K562 (cell line): ENCODE data around the gene SLC26A1. TPM values are rescaled to one million over a fixed set of nuclear protein-coding genes. Genes with fewer than 3 reads are reported as not detected.

ENCODE experiments used
- ATAC-seq: fragments of 200-7000 bp; cut with Tn5 transposase; 3 replicates; pipeline ENCODE4 v1.9.1; 2020; ENCODE audit warnings: moderate library complexity
- BruUV-seq: library from RNA; stranded (reverse); fragments of 400-500 nt; replicated peaks from 2 replicates; lab custom pipeline; 2021; lab: Mats Ljungman, UMichigan
- CTCF ChIA-PET: fragments of 300-600 bp; formaldehyde crosslinking; extraction: SDS; loops from one replicate; lab custom pipeline; 2021; ENCODE audit warnings: low intra/inter-chr PET ratio; lab: Yijun Ruan, JAX
- POLR2A ChIA-PET: fragments of 300-600, 350-650 bp; sonication (Branson Sonifier 250); formaldehyde crosslinking; extraction: SDS; loops from one replicate; lab custom pipeline; 2021; ENCODE audit warnings: antibody characterized with exemption, inconsistent platforms; lab: Yijun Ruan, JAX
- DNase-seq, 4 experiments: peaks; one replicate each; pipeline versions ENCODE4 v3.0.0 to v3.0.0-alpha.2; 2011 to 2018; ENCODE audit warnings: low spot score in 3 of 4, mixed read lengths in 3 of 4; ENCODE audit errors: extremely low read depth in 1 of 4
- FAIRE-seq: peaks from 2 replicates; lab custom pipeline; 2011; peaks lifted over from hg19 to GRCh38; lab: Jason Lieb, UNC
- H2AFZ ChIP-seq: 2 replicates; pipeline ENCODE4 v1.6.0; 2011; ENCODE audit warnings: low read depth, low read length, control low read depth, inconsistent platforms
- H3K27ac ChIP-seq: fragments of 200-600 bp; 3 replicates; pipeline ENCODE4 v1.8.0; 2011; ENCODE audit warnings: low read depth, mild to moderate bottlenecking, control low read depth, inconsistent platforms, low read length, moderate library complexity, mixed read lengths; ENCODE audit errors: extremely low read depth
- H3K27me3 ChIP-seq, 2 experiments: fragments of 300-600 bp in 1 of 2; 2 replicates in 1 of 2; 3 replicates in 1 of 2; pipeline versions ENCODE4 v1.6.0 to v1.8.0; 2011; ENCODE audit warnings: inconsistent platforms in 2 of 2, low read length in 2 of 2, mild to moderate bottlenecking in 1 of 2, mixed read lengths in 1 of 2, moderate library complexity in 1 of 2; ENCODE audit not compliant: control insufficient read depth in 2 of 2, insufficient read depth in 2 of 2
- H3K36me3 ChIP-seq: fragments of 300-600 bp; 3 replicates; pipeline ENCODE4 v1.8.0; 2011; ENCODE audit warnings: mild to moderate bottlenecking, low read length, inconsistent platforms; ENCODE audit not compliant: control insufficient read depth, insufficient read depth
- H3K4me1 ChIP-seq, 2 experiments: fragments of 200-600 bp in 1 of 2; replicated peaks in 1 of 2; 2 replicates in 1 of 2; 3 replicates in 1 of 2; pipeline versions ENCODE4 v1.5.1 to v1.8.0; 2011; ENCODE audit warnings: inconsistent platforms in 2 of 2, low read length in 2 of 2, mild to moderate bottlenecking in 1 of 2, mixed read lengths in 1 of 2, moderate library complexity in 1 of 2; ENCODE audit not compliant: control insufficient read depth in 2 of 2, insufficient read depth in 2 of 2
- H3K4me2 ChIP-seq: 2 replicates; pipeline ENCODE4 v1.6.1; 2011; ENCODE audit warnings: low read length, control low read depth, inconsistent platforms, mixed read lengths; ENCODE audit not compliant: insufficient read depth
- H3K4me3 ChIP-seq: fragments of 200-600 bp; sonication (generic), shearing (Covaris generic); 2 replicates; pipeline ENCODE4 v1.5.1; 2016; ENCODE audit warnings: control low read depth, inconsistent platforms
- H3K79me2 ChIP-seq: fragments of 200-600 bp; 3 replicates; pipeline ENCODE4 v1.8.0; 2011; ENCODE audit warnings: low read length, inconsistent platforms; ENCODE audit not compliant: control insufficient read depth, insufficient read depth
- H3K9ac ChIP-seq, 2 experiments: 2 replicates each; pipeline versions ENCODE4 v1.6.0 to v1.6.1; 2011; ENCODE audit warnings: low read depth in 2 of 2, low read length in 2 of 2, control low read depth in 1 of 2, inconsistent platforms in 1 of 2, mild to moderate bottlenecking in 1 of 2, mixed read lengths in 1 of 2; ENCODE audit not compliant: insufficient read depth in 1 of 2
- H3K9me1 ChIP-seq: one replicate; pipeline ENCODE4 v1.6.0; 2011; ENCODE audit warnings: inconsistent platforms, mild to moderate bottlenecking, low read length, moderate library complexity; ENCODE audit not compliant: control insufficient read depth, insufficient read depth
- H3K9me3 ChIP-seq: replicated peaks from 2 replicates; pipeline ENCODE4 v1.5.1; 2011; ENCODE audit warnings: low read depth, low read length, inconsistent platforms; ENCODE audit not compliant: control insufficient read depth, insufficient read depth
- H4K20me1 ChIP-seq: replicated peaks from 2 replicates; pipeline ENCODE4 v1.6.1; 2011; ENCODE audit warnings: low read length, inconsistent platforms, mixed read lengths; ENCODE audit not compliant: control insufficient read depth, insufficient read depth
- CAMTA2 ChIP-seq: fragments of 250-450 bp; sonication (Bioruptor Pico); conservative IDR thresholded peaks from 2 replicates; pipeline ENCODE4 v1.5.1; 2022
- OTX1 ChIP-seq: fragments of 450-650 bp; formaldehyde crosslinking; IDR thresholded peaks from 2 replicates; pipeline ENCODE4 v1.4.0; 2022; ENCODE audit warnings: mild to moderate bottlenecking
- POLR2G ChIP-seq: fragments of 200-400 bp; formaldehyde crosslinking; IDR thresholded peaks from 2 replicates; pipeline ENCODE4 v1.6.1; 2017; ENCODE audit warnings: low read depth, mild to moderate bottlenecking, antibody characterized with exemption, low read length, moderate library complexity
- ZNF41 ChIP-seq: fragments of 250-450 bp; sonication (Bioruptor Pico); conservative IDR thresholded peaks from 2 replicates; pipeline ENCODE4 v1.4.0; 2020; ENCODE audit warnings: mild to moderate bottlenecking
- WGBS: fragments of 100-300 bp; shearing (Covaris generic); methylation state at CpG from one replicate; pipeline ENCODE4 v1.1.6; 2016; ENCODE audit warnings: low coverage, mixed read lengths; ENCODE audit not compliant: insufficient coverage; ENCODE audit errors: missing lambda C conversion rate; 5-methylcytosine and 5-hydroxymethylcytosine counted together
- in situ Hi-C: fragments of 300-500 bp; cut with MboI; formaldehyde crosslinking; loops from 4 replicates; pipeline ENCODE4 v1.15.0; 2018; ENCODE audit warnings: inconsistent platforms, mixed read lengths
- intact Hi-C: fragments of 100-400 bp; cut with micrococcal nuclease; formaldehyde crosslinking; loops from 2 replicates; pipeline ENCODE4 v1.14.2; 2022
- polyA plus RNA-seq, 8 experiments: library from polyadenylated mRNA; depleted of rRNA in 4 of 8; stranded (reverse) in 5 of 8; unstranded in 3 of 8; fragments of >200 nt; fragmentation: Nextera tagmentation in 2 of 8; fragmentation: Illumina TruSeq in 1 of 8; extraction: Ambion mirVana in 2 of 8; extraction: Trizol in 1 of 8; gene quantifications; 2 replicates each; pipeline versions ENCODE4 v1.2.1 to v1.2.3, GENCODE V29; 2011 to 2014; ENCODE audit warnings: inconsistent platforms in 1 of 8, missing spikeins in 1 of 8
- total RNA-seq, 7 experiments: library from RNA; depleted of rRNA in 6 of 7; stranded (reverse); fragments of >200 nt in 6 of 7; fragmentation: Illumina TruSeq in 2 of 7; extraction: Trizol in 2 of 7; gene quantifications; 2 replicates each; pipeline versions ENCODE4 v1.2.1 to v1.2.3, GENCODE V29; 2011 to 2021; ENCODE audit warnings: low replicate concordance in 1 of 7

SLC26A1 gene
- total and polyA plus RNA-seq, 9 of the 15 experiments (the other 6 are each of a cell fraction or from before 2014, with no cell fraction given) = 0.11 to 4.2 (median 0.95) TPM

GRCh38 chr4:1002131-1002630 lies 9.0 kb upstream of the SLC26A1 start (continued):
- no peak for TF ChIP-seq CAMTA2 (CRISPR knock-in tag)
- TF ChIP-seq OTX1 (CRISPR knock-in tag) = no peak

GRCh38 chr4:1001561-1002130 lies 8.4 kb upstream of the SLC26A1 start:
- peaks cover 1% of the 10 kb centered on the region; the same call in 1 of the 3 replicates for H3K79me2 ChIP-seq
- H4K20me1 ChIP-seq = no peaks in the 10 kb centered on the region
- no peak overlapping the region for H3K9ac ChIP-seq
- 97% methylated on average over 20 of the region's 48 CpGs for WGBS
- H3K27me3 ChIP-seq = no peaks in the 10 kb centered on the region
- H3K4me1 ChIP-seq = peaks cover 4 to 51% of the 10 kb centered on the region in 2 experiments
- H3K9me1 ChIP-seq = no peaks in the 10 kb centered on the region
- ATAC-seq (no peak), DNase-seq (no peak), FAIRE-seq (no peak)
- in situ Hi-C loops (no loop called here), intact Hi-C loops (no loop called here)
- ChIA-PET CTCF (no interaction called here), POLR2A (no interaction called here)
- no peaks in the 10 kb centered on the region for H3K36me3 ChIP-seq
- no peak overlapping the region for H3K4me3 ChIP-seq
- no peaks in the 10 kb centered on the region for H3K9me3 ChIP-seq
- no peak overlapping the region for H3K4me2 ChIP-seq
- no TSS peak for BruUV-seq
- H3K27ac ChIP-seq = no peak overlapping the region
- no peak overlapping the region for H2AFZ ChIP-seq
- TF ChIP-seq ZNF41 (CRISPR knock-in tag) (no peak), POLR2G (0 out of 2 replicates have a peak, but pooled peaks have one; percentile 37)
